HCT116 (cell line): ENCODE data around the gene RHBDD1.

Experiments
- ATF3 ChIP-seq: IDR thresholded peaks from 2 replicates; pipeline ENCODE4 v1.6.1; 2012
- CTCF ChIP-seq, 3 experiments: fragments of 200-600 bp in 1 of 3; sonication (generic) in 1 of 3; IDR thresholded peaks in 2 of 3; conservative IDR thresholded peaks in 1 of 3; 2 replicates each; pipeline ENCODE4 v1.5.1; 2012 to 2017; ENCODE audit warnings: low read depth in 2 of 3, low read length in 2 of 3, antibody characterized with exemption in 1 of 3, borderline replicate concordance in 1 of 3, control low read depth in 1 of 3, mild to moderate bottlenecking in 1 of 3, mixed read lengths in 1 of 3, mixed run types in 1 of 3, moderate library complexity in 1 of 3; ENCODE audit not compliant: insufficient read depth in 1 of 3
- POLR2AphosphoS5 ChIP-seq: IDR thresholded peaks from 2 replicates; pipeline ENCODE4 v1.6.1; 2011; ENCODE audit warnings: mild to moderate bottlenecking, low read depth, low read length, moderate library complexity
- RAD21 ChIP-seq: IDR thresholded peaks from 2 replicates; pipeline ENCODE4 v1.6.1; 2012; ENCODE audit warnings: low read depth, mild to moderate bottlenecking
- ZBTB33 ChIP-seq: IDR thresholded peaks from 2 replicates; pipeline ENCODE4 v1.6.1; 2011; ENCODE audit warnings: mild to moderate bottlenecking, low read length, moderate library complexity; ENCODE audit not compliant: insufficient replicate concordance; ENCODE audit errors: extremely low read depth
- ZNF274 ChIP-seq: fragments of 200-500 bp; sonication (Bioruptor generic); IDR thresholded peaks from 2 replicates; pipeline ENCODE4 v1.6.1; 2014; ENCODE audit warnings: mild to moderate bottlenecking, low read depth, low read length, inconsistent platforms
- TF ChIP-seq, protein P1 (sequence below): IDR thresholded peaks from 2 replicates; pipeline ENCODE4 v1.6.1; 2012; ENCODE audit warnings: low read depth

DNA sequence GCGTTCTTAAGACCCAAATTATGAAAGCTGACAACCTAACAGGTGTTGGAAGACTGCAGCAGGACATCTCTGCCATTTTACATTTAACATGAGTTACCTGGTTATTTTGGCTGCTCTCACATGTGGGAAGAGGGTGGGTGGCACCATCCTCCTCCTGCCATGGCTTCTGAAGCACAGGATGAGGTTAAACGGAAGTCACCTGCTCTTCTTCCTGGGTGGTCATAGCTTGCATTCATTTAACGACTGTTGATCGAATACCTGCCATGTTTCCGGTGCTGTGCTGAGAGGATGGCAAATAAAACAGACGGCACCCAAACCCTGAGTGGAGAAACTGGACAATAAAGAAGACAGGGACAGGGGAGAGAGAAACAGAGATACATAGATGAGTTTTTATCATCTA is 118.0 kb downstream of the RHBDD1 start:
- no peak for TF ChIP-seq ZBTB33
- TF ChIP-seq, protein P1, sequence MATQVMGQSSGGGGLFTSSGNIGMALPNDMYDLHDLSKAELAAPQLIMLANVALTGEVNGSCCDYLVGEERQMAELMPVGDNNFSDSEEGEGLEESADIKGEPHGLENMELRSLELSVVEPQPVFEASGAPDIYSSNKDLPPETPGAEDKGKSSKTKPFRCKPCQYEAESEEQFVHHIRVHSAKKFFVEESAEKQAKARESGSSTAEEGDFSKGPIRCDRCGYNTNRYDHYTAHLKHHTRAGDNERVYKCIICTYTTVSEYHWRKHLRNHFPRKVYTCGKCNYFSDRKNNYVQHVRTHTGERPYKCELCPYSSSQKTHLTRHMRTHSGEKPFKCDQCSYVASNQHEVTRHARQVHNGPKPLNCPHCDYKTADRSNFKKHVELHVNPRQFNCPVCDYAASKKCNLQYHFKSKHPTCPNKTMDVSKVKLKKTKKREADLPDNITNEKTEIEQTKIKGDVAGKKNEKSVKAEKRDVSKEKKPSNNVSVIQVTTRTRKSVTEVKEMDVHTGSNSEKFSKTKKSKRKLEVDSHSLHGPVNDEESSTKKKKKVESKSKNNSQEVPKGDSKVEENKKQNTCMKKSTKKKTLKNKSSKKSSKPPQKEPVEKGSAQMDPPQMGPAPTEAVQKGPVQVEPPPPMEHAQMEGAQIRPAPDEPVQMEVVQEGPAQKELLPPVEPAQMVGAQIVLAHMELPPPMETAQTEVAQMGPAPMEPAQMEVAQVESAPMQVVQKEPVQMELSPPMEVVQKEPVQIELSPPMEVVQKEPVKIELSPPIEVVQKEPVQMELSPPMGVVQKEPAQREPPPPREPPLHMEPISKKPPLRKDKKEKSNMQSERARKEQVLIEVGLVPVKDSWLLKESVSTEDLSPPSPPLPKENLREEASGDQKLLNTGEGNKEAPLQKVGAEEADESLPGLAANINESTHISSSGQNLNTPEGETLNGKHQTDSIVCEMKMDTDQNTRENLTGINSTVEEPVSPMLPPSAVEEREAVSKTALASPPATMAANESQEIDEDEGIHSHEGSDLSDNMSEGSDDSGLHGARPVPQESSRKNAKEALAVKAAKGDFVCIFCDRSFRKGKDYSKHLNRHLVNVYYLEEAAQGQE, result no peak
- TF ChIP-seq CTCF (IDR thresholded peaks at IDR 0.05 in 2 of 3, conservative IDR thresholded peaks at IDR 0.05 in 1 of 3; ENCODE audit: borderline replicate concordance in 1 of 3, insufficient read depth in 1 of 3, low read depth in 2 of 3, low read length in 2 of 3), result no peak
- no peak for TF ChIP-seq ATF3
- TF ChIP-seq ZNF274, result no peak
- TF ChIP-seq POLR2AphosphoS5, result no peak
- no peak for TF ChIP-seq RAD21
